Stomach (tissue), 9 donors: ENCODE measurements around the gene PTK6. TPM values are rescaled to one million over a fixed set of nuclear protein-coding genes. Genes with fewer than 3 reads are reported as not detected.
A peak's percentile ranks its signal among the peaks of the same experiment; 100 is the strongest.

ENCODE experiments used
- DNase-seq, 2 donors: peaks; one replicate each; pipeline versions ENCODE4 v3.0.0 to v3.0.0-alpha.2; 2013 to 2019
- H3K27ac ChIP-seq, 5 donors: fragments of 200-600 bp in 4 of 5; sonication (generic) in 4 of 5; one replicate each; pipeline ENCODE4 v1.5.1; 2013 to 2019; ENCODE audit warnings: mild to moderate bottlenecking in 1 of 5, moderate library complexity in 1 of 5
- H3K27me3 ChIP-seq, 3 donors: fragments of 200-600 bp; sonication (generic); one replicate each; pipeline ENCODE4 v1.5.1; 2017 to 2019; ENCODE audit warnings: mixed run types in 1 of 3
- H3K36me3 ChIP-seq, 4 donors: fragments of 200-600 bp; sonication (generic); 1 replicate in 3 of 4; 2 replicates in 1 of 4; pipeline ENCODE4 v1.5.1; 2016 to 2019
- H3K4me1 ChIP-seq, 4 donors: fragments of 200-600 bp; sonication (generic); one replicate each; pipeline ENCODE4 v1.5.1; 2016 to 2019
- H3K4me3 ChIP-seq, 4 donors: fragments of 200-600 bp; sonication (generic) in 3 of 4; one replicate each; pipeline ENCODE4 v1.5.1; 2016 to 2019; ENCODE audit warnings: mild to moderate bottlenecking in 1 of 4
- H3K9me3 ChIP-seq, 4 donors: fragments of 200-600 bp; sonication (generic); one replicate each; pipeline ENCODE4 v1.5.1; 2016 to 2019
- CTCF ChIP-seq, 7 experiments: fragments of 450-650 bp in 4 of 7; fragments of 200-600 bp in 3 of 7; sonication (generic) in 3 of 7; IDR thresholded peaks; one replicate each; pipeline ENCODE4 v1.5.1; 2016 to 2019; ENCODE audit warnings: antibody characterized with exemption in 7 of 7, control low read depth in 2 of 7, mild to moderate bottlenecking in 1 of 7
- EP300 ChIP-seq: sonication (generic); formaldehyde crosslinking; IDR thresholded peaks from one replicate; pipeline ENCODE4 v1.6.1; 2017; ENCODE audit warnings: antibody characterized with exemption
- POLR2A ChIP-seq, 4 donors: fragments of 450-650 bp; IDR thresholded peaks; one replicate each; pipeline ENCODE4 v1.6.1; 2016; ENCODE audit warnings: antibody characterized with exemption in 4 of 4, control low read depth in 2 of 4, mild to moderate bottlenecking in 1 of 4, moderate library complexity in 1 of 4
- POLR2AphosphoS5 ChIP-seq, 3 donors: sonication (generic); formaldehyde crosslinking; IDR thresholded peaks; one replicate each; pipeline ENCODE4 v1.6.1; 2016; ENCODE audit warnings: antibody characterized with exemption in 3 of 3
- WGBS, 5 donors: extraction: QIAGEN DNeasy Blood & Tissue Kit in 3 of 5; methylation state at CpG; one replicate each; pipeline versions ENCODE4 v1.1.5 to v1.1.7; 2013 to 2018; 5-methylcytosine and 5-hydroxymethylcytosine counted together
- intact Hi-C: fragments of 100-400 bp; cut with DNase I; formaldehyde crosslinking; loops from one replicate; pipeline ENCODE4 v1.15.1; 2023; ENCODE audit warnings: low total_unique reads
- polyA plus RNA-seq, 3 donors: library from polyadenylated mRNA; stranded (reverse); fragments of 200-250 nt; gene quantifications; one replicate each; pipeline ENCODE4 v1.2.3, GENCODE V29; 2013
- total RNA-seq, 5 donors: library from RNA; depleted of rRNA; stranded (reverse); fragments of >200 nt; gene quantifications; one replicate each; pipeline versions ENCODE4 v1.1.0 to v1.2.3, GENCODE V29; 2014 to 2016
- donor health status: healthy with polysubstance abuse.
- donor health status: Bipolar disorder and iron deficiency.
- donor health status: healthy.

PTK6 gene
- total and polyA plus RNA-seq, 8 donors = 7.7 to 98.5 (median 22.9) TPM

- peaks cover 11 to 89% (median 64%) of the 10 kb centered on the region in 3 donors for H3K27me3 ChIP-seq
- TF ChIP-seq POLR2A (IDR thresholded peaks at IDR 0.05) (no peak), EP300 (no peak), POLR2AphosphoS5 (IDR thresholded peaks at IDR 0.05) (no peak), CTCF (IDR thresholded peaks at IDR 0.05) (no peak)
- peak; percentile 61 to 67 for DNase-seq
- H3K4me3 ChIP-seq = peak overlapping the region; percentile 44 to 56 (median 48)
- H3K4me1 ChIP-seq = peaks cover 26 to 43% (median 41%) of the 10 kb centered on the region in 4 donors
- intact Hi-C loops = no loop called here
- no peaks in the 10 kb centered on the region for H3K9me3 ChIP-seq
- 3 to 9% (median 5%) methylated on average over 18 to 58 of the region's 60 CpGs for whole genome bisulfite sequencing, 5 donors
- peak overlapping the region in 1 of 5 donors; percentile 24 for H3K27ac ChIP-seq
- H3K36me3 ChIP-seq = no peaks in the 10 kb centered on the region
These were observed 38.9 kb downstream of the PTK6 start for GRCh38 chr20:63497946-63498935.

- intact Hi-C loops = no loop called here
- TF ChIP-seq POLR2A (IDR thresholded peaks at IDR 0.05) = no peak
- no peak for TF ChIP-seq POLR2AphosphoS5 (IDR thresholded peaks at IDR 0.05)
- TF ChIP-seq CTCF (IDR thresholded peaks at IDR 0.05) = no peak
- no peak for TF ChIP-seq EP300
- Histone ChIP-seq H3K9me3 (no peaks in the 10 kb centered on the region), H3K27ac (no peak overlapping the region), H3K36me3 (no peaks in the 10 kb centered on the region), H3K4me1 (peaks cover 26 to 43% (median 41%) of the 10 kb centered on the region in 4 donors), H3K27me3 (peaks cover 11 to 80% (median 57%) of the 10 kb centered on the region in 3 donors), H3K4me3 (peak overlapping the region in 2 of 4 donors; percentile 50 to 56)
- WGBS, 5 donors = 52 to 65% (median 64%) methylated on average over 15 to 20 of the region's 20 CpGs
- DNase-seq = no peak
These were observed 39.8 kb downstream of the PTK6 start for GRCh38 chr20:63497138-63497945.

DNA sequence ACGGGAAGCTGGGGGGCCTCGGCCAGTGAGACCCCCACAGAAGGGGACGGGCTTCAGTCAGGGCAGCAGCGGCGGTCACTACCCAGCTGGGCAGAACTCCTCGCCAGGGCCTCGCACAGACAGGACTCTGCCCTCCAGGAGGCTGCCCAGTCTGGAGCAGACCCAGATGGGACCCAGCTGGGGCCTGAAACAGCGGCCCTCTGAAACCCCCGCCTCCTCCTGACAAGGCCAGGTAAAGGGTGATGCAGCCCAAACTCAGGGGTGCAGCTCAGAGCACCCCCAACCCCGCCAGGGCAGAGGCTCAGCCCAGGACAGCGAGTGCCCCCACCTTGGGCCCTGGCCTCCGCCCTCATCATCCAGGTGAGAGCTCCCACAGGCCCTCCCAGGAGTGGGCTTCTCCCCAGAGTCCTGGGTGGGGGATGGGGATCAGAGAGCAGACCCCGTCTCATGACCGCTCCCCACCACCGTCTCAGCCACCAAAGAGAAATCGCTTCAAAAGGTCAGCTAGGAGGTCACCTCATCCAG is 40.5 kb downstream of the PTK6 start:
- Histone ChIP-seq H3K9me3 (no peaks in the 10 kb centered on the region), H3K27ac (peak overlapping the region in 1 of 5 donors; percentile 0), H3K27me3 (peaks cover 11 to 74% (median 51%) of the 10 kb centered on the region in 3 donors), H3K4me3 (peak overlapping the region; percentile 32 to 43 (median 40)), H3K36me3 (no peaks in the 10 kb centered on the region), H3K4me1 (peaks cover 26 to 39% (median 37%) of the 10 kb centered on the region in 4 donors)
- no peak for DNase-seq
- TF ChIP-seq CTCF (IDR thresholded peaks at IDR 0.05) (no peak), EP300 (no peak), POLR2AphosphoS5 (IDR thresholded peaks at IDR 0.05) (no peak), POLR2A (IDR thresholded peaks at IDR 0.05) (no peak)
- intact Hi-C loops = no loop called here
- 53 to 66% (median 61%) methylated on average over 8 to 16 of the region's 16 CpGs for WGBS, 5 donors
